Measurements from ENCODE around the gene WDR5.

WDR5 gene

DNA sequence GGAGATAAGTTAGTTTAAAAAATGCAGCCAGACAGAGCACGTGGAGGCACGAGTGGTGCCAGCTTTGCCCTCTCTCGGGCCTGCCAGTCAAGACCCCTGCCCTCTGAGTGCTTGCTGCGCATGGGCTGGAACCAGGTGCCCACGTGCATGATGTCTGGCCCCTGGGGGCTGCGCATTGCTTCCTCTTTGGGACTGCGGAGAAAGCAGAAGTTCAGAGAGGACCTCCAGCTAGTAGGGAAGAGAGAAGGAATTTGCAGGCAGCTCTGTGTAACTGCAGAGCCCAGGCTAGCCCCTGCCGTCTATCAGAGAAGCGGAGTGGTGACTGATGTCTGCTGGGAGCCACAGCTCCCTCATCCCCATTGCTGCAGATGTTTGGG lies 38.2 kb downstream of the WDR5 start:
- no peak for TF ChIP-seq SIN3A (IDR thresholded peaks at IDR 0.05; ENCODE audit: borderline replicate concordance, insufficient read depth, low read length)
- TF ChIP-seq FOXP2 (optimal IDR thresholded peaks at IDR 0.05; ENCODE audit: borderline replicate concordance, extremely low read depth, extremely low read length, insufficient read depth) = no peak
- TF ChIP-seq TAF1 (IDR thresholded peaks at IDR 0.05; ENCODE audit: borderline replicate concordance, insufficient read depth, low read length) = no peak
- no peak for TF ChIP-seq POLR2AphosphoS5 (IDR thresholded peaks at IDR 0.05; ENCODE audit: low read depth, low read length)
- TF ChIP-seq, protein P1, sequence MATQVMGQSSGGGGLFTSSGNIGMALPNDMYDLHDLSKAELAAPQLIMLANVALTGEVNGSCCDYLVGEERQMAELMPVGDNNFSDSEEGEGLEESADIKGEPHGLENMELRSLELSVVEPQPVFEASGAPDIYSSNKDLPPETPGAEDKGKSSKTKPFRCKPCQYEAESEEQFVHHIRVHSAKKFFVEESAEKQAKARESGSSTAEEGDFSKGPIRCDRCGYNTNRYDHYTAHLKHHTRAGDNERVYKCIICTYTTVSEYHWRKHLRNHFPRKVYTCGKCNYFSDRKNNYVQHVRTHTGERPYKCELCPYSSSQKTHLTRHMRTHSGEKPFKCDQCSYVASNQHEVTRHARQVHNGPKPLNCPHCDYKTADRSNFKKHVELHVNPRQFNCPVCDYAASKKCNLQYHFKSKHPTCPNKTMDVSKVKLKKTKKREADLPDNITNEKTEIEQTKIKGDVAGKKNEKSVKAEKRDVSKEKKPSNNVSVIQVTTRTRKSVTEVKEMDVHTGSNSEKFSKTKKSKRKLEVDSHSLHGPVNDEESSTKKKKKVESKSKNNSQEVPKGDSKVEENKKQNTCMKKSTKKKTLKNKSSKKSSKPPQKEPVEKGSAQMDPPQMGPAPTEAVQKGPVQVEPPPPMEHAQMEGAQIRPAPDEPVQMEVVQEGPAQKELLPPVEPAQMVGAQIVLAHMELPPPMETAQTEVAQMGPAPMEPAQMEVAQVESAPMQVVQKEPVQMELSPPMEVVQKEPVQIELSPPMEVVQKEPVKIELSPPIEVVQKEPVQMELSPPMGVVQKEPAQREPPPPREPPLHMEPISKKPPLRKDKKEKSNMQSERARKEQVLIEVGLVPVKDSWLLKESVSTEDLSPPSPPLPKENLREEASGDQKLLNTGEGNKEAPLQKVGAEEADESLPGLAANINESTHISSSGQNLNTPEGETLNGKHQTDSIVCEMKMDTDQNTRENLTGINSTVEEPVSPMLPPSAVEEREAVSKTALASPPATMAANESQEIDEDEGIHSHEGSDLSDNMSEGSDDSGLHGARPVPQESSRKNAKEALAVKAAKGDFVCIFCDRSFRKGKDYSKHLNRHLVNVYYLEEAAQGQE (IDR thresholded peaks at IDR 0.05; ENCODE audit: insufficient read depth in 1 of 2, low read depth in 2 of 2, low read length in 2 of 2) = no peak

DNA sequence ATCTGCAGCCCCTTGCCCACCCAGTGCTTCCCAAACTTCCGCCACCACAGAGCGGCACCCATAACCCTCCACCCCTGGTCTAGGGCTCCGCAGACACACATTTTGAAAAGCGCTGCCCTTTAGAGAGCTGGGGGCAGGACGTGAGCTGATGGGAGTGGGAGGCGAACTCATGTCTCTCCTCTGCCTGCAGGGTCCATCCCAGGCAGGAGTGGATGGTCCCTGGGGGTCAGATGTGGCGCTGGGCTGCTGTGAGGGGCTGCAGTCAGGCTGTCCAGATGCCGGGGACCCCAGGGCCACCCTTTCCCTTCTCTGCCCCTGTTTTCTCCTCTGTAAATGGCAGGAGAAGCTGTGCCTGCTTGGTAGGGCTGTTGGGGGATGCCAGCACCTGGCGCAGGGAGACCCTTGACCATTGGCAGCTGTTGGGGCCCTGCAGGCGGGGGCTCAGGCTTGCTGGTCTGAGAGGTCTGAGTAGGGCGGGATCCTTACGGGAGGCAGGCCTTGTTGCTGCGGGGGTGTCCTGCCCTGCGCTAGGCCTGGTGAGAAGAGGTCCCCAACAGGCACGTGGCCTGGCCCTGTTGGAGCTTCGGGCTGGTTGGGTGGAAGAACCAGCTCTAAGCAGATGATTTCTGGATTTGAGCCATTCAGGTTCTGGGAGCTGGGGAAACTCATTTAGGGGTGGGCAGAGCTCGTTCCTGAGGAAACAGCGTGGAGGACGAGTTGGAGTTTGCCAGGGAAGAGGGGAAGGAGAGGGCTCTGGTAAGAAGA lies 38.8 kb downstream of the WDR5 start:
- no peak for TF ChIP-seq TAF1 (IDR thresholded peaks at IDR 0.05; ENCODE audit: borderline replicate concordance, insufficient read depth, low read length)
- no peak for TF ChIP-seq POLR2AphosphoS5 (IDR thresholded peaks at IDR 0.05; ENCODE audit: low read depth, low read length)
- TF ChIP-seq, protein P1 (IDR thresholded peaks at IDR 0.05; ENCODE audit: insufficient read depth in 1 of 2, low read depth in 2 of 2, low read length in 2 of 2) = no peak
- no peak for TF ChIP-seq SIN3A (IDR thresholded peaks at IDR 0.05; ENCODE audit: borderline replicate concordance, insufficient read depth, low read length)
- no peak for TF ChIP-seq FOXP2 (optimal IDR thresholded peaks at IDR 0.05; ENCODE audit: borderline replicate concordance, extremely low read depth, extremely low read length, insufficient read depth)

DNA sequence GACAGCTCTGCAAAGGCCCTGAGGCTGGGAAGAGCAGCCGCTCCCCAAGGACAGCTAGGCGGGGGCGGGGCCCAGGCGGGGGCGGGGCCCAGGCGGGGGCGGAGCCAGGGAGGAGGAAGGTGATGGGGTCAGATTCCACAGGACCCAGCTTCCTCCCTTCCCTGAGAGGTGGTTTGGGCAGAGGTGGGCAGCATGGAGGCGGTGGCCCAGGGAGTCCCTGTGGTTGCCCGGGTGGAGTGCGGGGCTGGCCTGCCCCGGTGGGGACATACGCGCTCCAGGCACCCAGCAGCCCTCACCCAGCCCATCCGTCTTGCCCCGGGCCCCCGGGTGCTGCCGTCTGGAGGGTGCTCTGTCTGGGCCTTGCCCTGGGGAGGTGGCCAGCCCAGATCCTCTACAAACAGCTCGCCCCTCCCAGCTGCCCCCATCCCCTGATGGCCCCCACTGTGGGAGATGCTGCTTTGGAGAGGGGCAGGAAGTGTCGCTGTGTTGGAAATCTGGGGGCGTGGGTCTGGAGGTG lies 39.5 kb downstream of the WDR5 start:
- TF ChIP-seq SIN3A (IDR thresholded peaks at IDR 0.05; ENCODE audit: borderline replicate concordance, insufficient read depth, low read length) = no peak
- TF ChIP-seq, protein P1 (IDR thresholded peaks at IDR 0.05; ENCODE audit: insufficient read depth in 1 of 2, low read depth in 2 of 2, low read length in 2 of 2) = no peak
- TF ChIP-seq POLR2AphosphoS5 (IDR thresholded peaks at IDR 0.05; ENCODE audit: low read depth, low read length) = no peak
- TF ChIP-seq FOXP2 (optimal IDR thresholded peaks at IDR 0.05; ENCODE audit: borderline replicate concordance, extremely low read depth, extremely low read length, insufficient read depth) = no peak

DNA sequence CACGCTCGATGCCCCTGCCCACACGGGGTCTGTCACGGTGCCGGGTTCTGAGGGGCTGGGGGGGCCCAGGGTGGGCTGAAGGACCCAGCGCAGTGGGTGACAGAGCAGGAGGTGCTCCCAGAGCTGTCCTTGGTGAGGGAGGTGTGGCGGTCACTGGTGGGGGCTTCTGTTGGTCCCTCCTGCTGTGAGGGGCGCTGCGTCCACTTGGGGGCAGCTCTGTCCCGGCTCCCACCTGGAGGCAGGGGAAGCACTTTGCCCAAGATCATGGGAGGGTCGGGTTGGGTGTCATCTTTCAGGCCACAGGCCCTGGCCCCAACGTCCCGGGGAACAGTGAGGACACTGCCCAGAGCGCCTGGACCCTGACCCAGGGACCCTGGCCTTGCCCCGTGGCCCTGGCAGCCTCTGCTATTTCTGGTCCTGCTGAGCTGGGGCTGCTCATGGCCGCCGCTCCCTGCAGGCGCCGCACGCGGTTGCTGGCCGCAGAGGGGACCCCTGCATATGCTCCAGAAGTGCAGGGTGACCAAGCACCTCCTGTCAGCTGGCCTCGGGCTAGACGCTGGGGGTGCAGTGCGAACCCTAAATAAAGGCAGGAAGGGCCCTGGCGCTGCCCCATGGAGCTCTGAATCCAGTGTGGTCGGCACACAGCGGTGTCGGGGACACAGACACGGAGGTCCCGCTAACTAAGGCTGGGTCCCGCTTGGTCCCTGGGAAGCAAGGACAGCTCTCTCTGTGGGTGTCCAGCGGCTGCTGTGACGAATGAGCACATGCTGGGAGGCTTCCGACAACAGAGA lies 40.1 kb downstream of the WDR5 start:
- TF ChIP-seq POLR2AphosphoS5 (IDR thresholded peaks at IDR 0.05; ENCODE audit: low read depth, low read length) = no peak

DNA sequence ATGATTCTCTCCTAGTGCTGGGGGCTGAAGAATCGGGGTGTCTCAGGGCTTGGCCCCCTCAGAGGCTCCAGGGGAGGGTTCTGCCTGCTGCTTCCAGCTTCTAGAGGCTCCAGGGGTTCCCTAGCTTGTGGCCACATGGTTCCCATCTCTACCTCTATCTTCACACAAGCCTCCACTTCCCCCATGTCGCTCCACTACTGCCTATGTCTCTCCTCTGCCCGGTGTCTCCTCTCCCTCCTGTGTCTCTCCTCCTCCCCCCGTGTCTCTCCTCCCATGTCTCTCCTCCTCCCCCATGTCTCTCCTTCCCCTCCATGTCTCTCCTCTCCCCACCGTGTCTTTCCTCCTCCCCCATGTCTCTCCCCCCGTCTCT lies 40.7 kb downstream of the WDR5 start:
- TF ChIP-seq FOXP2 (optimal IDR thresholded peaks at IDR 0.05; ENCODE audit: borderline replicate concordance, extremely low read depth, extremely low read length, insufficient read depth) = no peak
- TF ChIP-seq TAF1 (IDR thresholded peaks at IDR 0.05; ENCODE audit: borderline replicate concordance, insufficient read depth, low read length) = no peak
- TF ChIP-seq, protein P1 (IDR thresholded peaks at IDR 0.05; ENCODE audit: insufficient read depth in 1 of 2, low read depth in 2 of 2, low read length in 2 of 2) = no peak
- TF ChIP-seq SIN3A (IDR thresholded peaks at IDR 0.05; ENCODE audit: borderline replicate concordance, insufficient read depth, low read length) = no peak
- no peak for TF ChIP-seq POLR2AphosphoS5 (IDR thresholded peaks at IDR 0.05; ENCODE audit: low read depth, low read length)

All from PFSK-1 (cell line).